ENCODE results near the gene PROSER2.

GRCh38 chr10:11885437-11886137 is 62.4 kb downstream of the PROSER2 start:
- TF ChIP-seq POLR2A (IDR thresholded peaks at IDR 0.05; ENCODE audit: low read depth, low read length) (no peak), CTCF (IDR thresholded peaks at IDR 0.05; ENCODE audit: extremely low read depth in 1 of 2, insufficient read depth in 1 of 2, low read depth in 1 of 2, low read length in 2 of 2) (no peak), POLR2AphosphoS5 (IDR thresholded peaks at IDR 0.05; ENCODE audit: insufficient read depth, low read depth, low read length) (no peak)
